ENCODE measurements around the gene MYO5B. TPM values are rescaled to one million over a fixed set of nuclear protein-coding genes. Genes with fewer than 3 reads are reported as not detected.
"Not testable (repeated sequence)": the region's sequence is repeated elsewhere in the genome, so short reads cannot be mapped to it uniquely, and the experiment has no call there.

Gene MYO5B
- total and polyA plus RNA-seq, 10 of the 15 experiments (the other 5 are each of a cell fraction or from before 2014, with no cell fraction given): 2.5 to 4.5 (median 3.3) TPM

GRCh38 chr18:49837889-49838288, 357.1 kb downstream of the MYO5B start:
- ChIA-PET POLR2A (no interaction called here), RAD21 (ENCODE audit: unreplicated experiment) (no interaction called here), CTCF (interaction anchor here (0.6 to 1.2 kb wide), 3 partner anchors 20 to 591 kb away, joined by 3 read pairs; no protein-coding TSS in a partner anchor), SMC1A (ENCODE audit: uncharacterized antibody, unreplicated experiment) (interaction anchor here (0.6 kb wide), 1 partner anchor 110 kb away, joined by 3 read pairs; no protein-coding TSS in a partner anchor)
- intact Hi-C loops (cut with micrococcal nuclease; ENCODE audit: unreplicated experiment): no loop called here
- Histone ChIP-seq H2AFZ (ENCODE audit: control insufficient read depth, low read depth, low read length) (no peak overlapping the region), H3K27me3 (replicated peaks in 1 of 2; ENCODE audit: control insufficient read depth in 2 of 2, insufficient read depth in 2 of 2, low read length in 1 of 2) (no peaks in the 10 kb centered on the region), H3K4me1 (ENCODE audit: control insufficient read depth, insufficient read depth, low read length) (no peaks in the 10 kb centered on the region), H3K4me2 (ENCODE audit: control insufficient read depth, insufficient read depth) (no peak overlapping the region), H3K27ac (ENCODE audit: control insufficient read depth, insufficient read depth) (no peak overlapping the region), H4K20me1 (ENCODE audit: control insufficient read depth, insufficient read depth) (no peaks in the 10 kb centered on the region), H3K9ac (ENCODE audit: control insufficient read depth, insufficient read depth, low read length) (no peak overlapping the region), H3K9me3 (replicated peaks; ENCODE audit: control insufficient read depth, insufficient read depth, low read length) (no peaks in the 10 kb centered on the region), H3K4me3 (no peak overlapping the region), H3K36me3 (ENCODE audit: control insufficient read depth in 2 of 2, insufficient read depth in 2 of 2, low read length in 1 of 2) (no peaks in the 10 kb centered on the region), H3K79me2 (ENCODE audit: control insufficient read depth, insufficient read depth, low read length) (no peaks in the 10 kb centered on the region)
- FAIRE-seq (no peak), DNase-seq (ENCODE audit: low read depth, low spot score) (no peak), ATAC-seq (no peak)
- in situ Hi-C loops (cut with MboI): no loop called here
- no TSS peak for BruUV-seq (replicated peaks)
- TF ChIP-seq MYC (IDR thresholded peaks at IDR 0.05; ENCODE audit: insufficient read depth, insufficient read length, insufficient replicate concordance, low read length, severe bottlenecking) (no peak), NBN (IDR thresholded peaks at IDR 0.05) (no peak), SMAD5 (IDR thresholded peaks at IDR 0.05; ENCODE audit: low read depth) (no peak), BACH1 (IDR thresholded peaks at IDR 0.05; ENCODE audit: borderline replicate concordance) (no peak), SMC3 (IDR thresholded peaks at IDR 0.05; ENCODE audit: borderline replicate concordance, low read length) (no peak), EED (IDR thresholded peaks at IDR 0.05; ENCODE audit: low read depth) (no peak), NR2C1 (IDR thresholded peaks at IDR 0.05) (no peak), SMARCA5 (IDR thresholded peaks at IDR 0.05) (no peak), TCF12 (IDR thresholded peaks at IDR 0.05; ENCODE audit: low read depth, low read length) (no peak), ASH2L (IDR thresholded peaks at IDR 0.05; ENCODE audit: borderline replicate concordance, low read depth) (no peak), EZH2 (IDR thresholded peaks at IDR 0.05; ENCODE audit: borderline replicate concordance, control insufficient read depth, low read depth, low read length) (no peak), BHLHE40 (IDR thresholded peaks at IDR 0.05; ENCODE audit: borderline replicate concordance in 1 of 2, low read depth in 2 of 2, low read length in 1 of 2) (no peak), ZNF622 (IDR thresholded peaks at IDR 0.05) (no peak), SKIL (IDR thresholded peaks at IDR 0.05; ENCODE audit: low read depth, poor library complexity, severe bottlenecking) (no peak), LARP7 (IDR thresholded peaks at IDR 0.05) (no peak), SIX5 (IDR thresholded peaks at IDR 0.05; ENCODE audit: low read depth, low read length, severe bottlenecking) (no peak), JUND (IDR thresholded peaks at IDR 0.05; ENCODE audit: low read depth, low read length) (no peak), ETV6 (conservative IDR thresholded peaks at IDR 0.05 in 1 of 2, IDR thresholded peaks at IDR 0.05 in 1 of 2; ENCODE audit: borderline replicate concordance in 1 of 2, low read depth in 1 of 2) (no peak)
- WGBS (ENCODE audit: insufficient coverage, insufficient replicate concordance, low lambda C conversion rate, missing lambda C conversion rate): 47% methylated on average over 5 of the region's 5 CpGs

GRCh38 chr18:49837316-49837835, 357.6 kb downstream of the MYO5B start:
- FAIRE-seq; H3K4me2 ChIP-seq (ENCODE audit: control insufficient read depth, insufficient read depth); H3K9me3 ChIP-seq (replicated peaks; ENCODE audit: control insufficient read depth, insufficient read depth, low read length); H3K36me3 ChIP-seq (ENCODE audit: control insufficient read depth in 2 of 2, insufficient read depth in 2 of 2, low read length in 1 of 2); H3K4me3 ChIP-seq; H3K27ac ChIP-seq (ENCODE audit: control insufficient read depth, insufficient read depth); H3K4me1 ChIP-seq (ENCODE audit: control insufficient read depth, insufficient read depth, low read length); H3K79me2 ChIP-seq (ENCODE audit: control insufficient read depth, insufficient read depth, low read length); in situ Hi-C loops (cut with MboI); H3K27me3 ChIP-seq (replicated peaks in 1 of 2; ENCODE audit: control insufficient read depth in 2 of 2, insufficient read depth in 2 of 2, low read length in 1 of 2); ATAC-seq; DNase-seq (ENCODE audit: low read depth, low spot score); H2AFZ ChIP-seq (ENCODE audit: control insufficient read depth, low read depth, low read length); H3K9ac ChIP-seq (ENCODE audit: control insufficient read depth, insufficient read depth, low read length); BruUV-seq (replicated peaks); POLR2A ChIA-PET; intact Hi-C loops (cut with micrococcal nuclease; ENCODE audit: unreplicated experiment); H4K20me1 ChIP-seq (ENCODE audit: control insufficient read depth, insufficient read depth); RAD21 ChIA-PET (ENCODE audit: unreplicated experiment): not testable (repeated sequence)
- CTCF ChIA-PET: interaction anchor here (0.6 to 1.2 kb wide), 2 partner anchors 190 to 592 kb away, joined by 3 read pairs; no protein-coding TSS in a partner anchor
- SMC1A ChIA-PET (ENCODE audit: uncharacterized antibody, unreplicated experiment): interaction anchor here (0.6 kb wide), 1 partner anchor 110 kb away, joined by 3 read pairs; no protein-coding TSS in a partner anchor
- WGBS (ENCODE audit: insufficient coverage, insufficient replicate concordance, low lambda C conversion rate, missing lambda C conversion rate): 80% methylated on average over 9 of the region's 9 CpGs
